ENCODE results near the gene POU6F1. TPM values are rescaled to one million over a fixed set of nuclear protein-coding genes. Genes with fewer than 3 reads are reported as not detected.

POU6F1 gene
- total RNA-seq, 6 donors from 2014 or later = 6.8 to 28.3 (median 12.9) TPM

DNA sequence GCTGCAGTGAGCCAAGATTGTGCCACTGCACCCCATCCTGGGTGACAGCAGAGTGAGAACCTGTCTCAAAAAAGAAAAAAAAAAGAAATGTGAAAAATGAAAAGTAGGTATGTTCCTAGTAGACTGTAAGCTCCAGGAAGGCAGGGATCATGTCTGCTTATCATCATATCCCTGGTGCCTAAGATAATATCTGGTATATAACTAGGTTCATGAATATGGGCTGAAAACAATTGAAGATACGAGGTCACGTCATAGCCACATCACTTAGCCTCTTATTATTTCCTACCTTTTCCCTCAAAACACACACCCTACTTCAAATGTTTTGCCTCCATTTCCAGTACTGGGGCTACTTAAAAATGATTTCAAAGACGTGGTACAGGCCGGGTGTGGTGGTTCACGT lies 3.0 kb downstream of the POU6F1 start:
- H3K9me3 ChIP-seq = no peaks in the 10 kb centered on the region
- no peak overlapping the region for H3K4me3 ChIP-seq
- no peak for ATAC-seq (ENCODE audit: low FRiP score in 2 of 2)
- peaks cover 0 to 5% (median 0%) of the 10 kb centered on the region in 4 donors for H3K36me3 ChIP-seq
- H3K27ac ChIP-seq = no peak overlapping the region
- WGBS, 2 donors = 95 to 96% methylated on average over 5 of the region's 5 CpGs
- peaks cover 15 to 21% (median 18%) of the 10 kb centered on the region in 4 donors for H3K4me1 ChIP-seq
- no peak for TF ChIP-seq POLR2A (IDR thresholded peaks at IDR 0.05)
- TF ChIP-seq EP300 (IDR thresholded peaks at IDR 0.05) = no peak
- TF ChIP-seq, protein P1, sequence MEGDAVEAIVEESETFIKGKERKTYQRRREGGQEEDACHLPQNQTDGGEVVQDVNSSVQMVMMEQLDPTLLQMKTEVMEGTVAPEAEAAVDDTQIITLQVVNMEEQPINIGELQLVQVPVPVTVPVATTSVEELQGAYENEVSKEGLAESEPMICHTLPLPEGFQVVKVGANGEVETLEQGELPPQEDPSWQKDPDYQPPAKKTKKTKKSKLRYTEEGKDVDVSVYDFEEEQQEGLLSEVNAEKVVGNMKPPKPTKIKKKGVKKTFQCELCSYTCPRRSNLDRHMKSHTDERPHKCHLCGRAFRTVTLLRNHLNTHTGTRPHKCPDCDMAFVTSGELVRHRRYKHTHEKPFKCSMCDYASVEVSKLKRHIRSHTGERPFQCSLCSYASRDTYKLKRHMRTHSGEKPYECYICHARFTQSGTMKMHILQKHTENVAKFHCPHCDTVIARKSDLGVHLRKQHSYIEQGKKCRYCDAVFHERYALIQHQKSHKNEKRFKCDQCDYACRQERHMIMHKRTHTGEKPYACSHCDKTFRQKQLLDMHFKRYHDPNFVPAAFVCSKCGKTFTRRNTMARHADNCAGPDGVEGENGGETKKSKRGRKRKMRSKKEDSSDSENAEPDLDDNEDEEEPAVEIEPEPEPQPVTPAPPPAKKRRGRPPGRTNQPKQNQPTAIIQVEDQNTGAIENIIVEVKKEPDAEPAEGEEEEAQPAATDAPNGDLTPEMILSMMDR (IDR thresholded peaks at IDR 0.05) = no peak
- TF ChIP-seq POLR2AphosphoS5 (IDR thresholded peaks at IDR 0.05) = no peak
- no peak for DNase-seq
- H3K27me3 ChIP-seq = no peaks in the 10 kb centered on the region

DNA sequence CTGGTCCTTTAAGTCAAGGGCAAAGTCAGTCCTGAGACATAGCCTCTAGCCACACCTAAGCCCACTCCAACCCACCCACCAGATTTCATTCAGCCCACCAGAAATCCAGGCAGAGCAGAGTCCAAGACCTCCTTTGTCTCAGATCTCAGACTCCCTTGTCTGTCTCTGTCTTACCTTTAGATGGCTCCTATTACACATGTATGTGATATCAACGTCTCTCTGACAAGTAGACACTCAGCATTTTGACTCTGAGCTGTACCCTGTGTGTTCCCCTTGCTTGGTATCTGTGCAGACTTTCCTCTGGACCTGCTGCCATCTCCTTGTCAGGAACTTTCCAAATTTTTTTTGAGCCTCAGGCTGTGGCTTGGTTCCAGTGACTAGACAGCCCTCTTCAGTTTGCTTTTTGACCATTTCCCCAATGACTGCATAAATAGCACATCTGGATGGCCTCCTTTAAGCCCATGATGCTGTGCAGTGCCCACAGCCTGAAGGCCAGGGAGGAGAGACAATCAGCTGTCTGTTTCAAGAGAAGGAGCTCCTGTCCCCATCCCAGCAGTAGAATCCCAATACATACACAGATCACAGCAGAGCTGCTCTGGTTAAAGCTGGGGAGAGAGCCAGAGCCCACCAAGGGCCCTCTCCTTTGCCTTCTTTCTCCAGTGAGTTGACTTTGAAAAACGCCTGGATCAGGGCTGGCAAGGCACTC lies 7.0 kb downstream of the POU6F1 start:
- peaks cover 0 to 11% (median 0%) of the 10 kb centered on the region in 4 donors for H3K36me3 ChIP-seq
- no peaks in the 10 kb centered on the region for H3K4me1 ChIP-seq
- H3K9me3 ChIP-seq = no peaks in the 10 kb centered on the region
- TF ChIP-seq POLR2AphosphoS5 (IDR thresholded peaks at IDR 0.05) (no peak), EP300 (IDR thresholded peaks at IDR 0.05) (no peak), POLR2A (IDR thresholded peaks at IDR 0.05) (no peak)
- TF ChIP-seq, protein P1 (IDR thresholded peaks at IDR 0.05) = no peak
- H3K27ac ChIP-seq = no peak overlapping the region
- DNase-seq (no peak), ATAC-seq (ENCODE audit: low FRiP score in 2 of 2) (no peak)
- no peak overlapping the region for H3K4me3 ChIP-seq
- H3K27me3 ChIP-seq = no peaks in the 10 kb centered on the region
- 72 to 78% methylated on average over 2 of the region's 2 CpGs for WGBS, 2 donors

DNA sequence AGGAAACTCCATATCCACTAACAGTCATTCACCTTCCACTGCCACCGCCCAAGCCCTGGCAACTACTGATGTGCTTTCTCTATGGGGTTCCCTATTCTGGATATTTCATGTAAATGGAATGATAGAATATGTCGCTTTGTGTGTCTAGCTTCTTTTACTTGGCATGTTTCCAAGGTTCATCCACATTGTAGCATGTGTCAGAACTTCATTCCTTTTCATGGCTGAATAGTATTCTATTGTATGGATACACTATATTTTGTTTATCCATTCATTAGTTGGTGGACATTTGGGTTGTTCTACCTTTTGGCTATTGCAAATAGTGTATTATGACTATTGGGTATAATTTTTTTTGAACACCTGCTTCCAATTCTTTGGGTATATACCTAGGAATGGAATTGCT lies 8.6 kb downstream of the POU6F1 start:
- no peak overlapping the region for H3K27ac ChIP-seq
- H3K36me3 ChIP-seq = peaks cover 0 to 11% (median 0%) of the 10 kb centered on the region in 4 donors
- TF ChIP-seq, protein P1 (IDR thresholded peaks at IDR 0.05) = no peak
- TF ChIP-seq POLR2A (IDR thresholded peaks at IDR 0.05) = no peak
- TF ChIP-seq POLR2AphosphoS5 (IDR thresholded peaks at IDR 0.05) = no peak
- TF ChIP-seq EP300 (IDR thresholded peaks at IDR 0.05) = no peak
- DNase-seq (no peak), ATAC-seq (ENCODE audit: low FRiP score in 2 of 2) (no peak)
- H3K4me3 ChIP-seq = no peak overlapping the region
- H3K27me3 ChIP-seq = no peaks in the 10 kb centered on the region
- 97 to 98% methylated on average over 2 of the region's 2 CpGs for WGBS, 2 donors
- H3K9me3 ChIP-seq = no peaks in the 10 kb centered on the region
- no peaks in the 10 kb centered on the region for H3K4me1 ChIP-seq

DNA sequence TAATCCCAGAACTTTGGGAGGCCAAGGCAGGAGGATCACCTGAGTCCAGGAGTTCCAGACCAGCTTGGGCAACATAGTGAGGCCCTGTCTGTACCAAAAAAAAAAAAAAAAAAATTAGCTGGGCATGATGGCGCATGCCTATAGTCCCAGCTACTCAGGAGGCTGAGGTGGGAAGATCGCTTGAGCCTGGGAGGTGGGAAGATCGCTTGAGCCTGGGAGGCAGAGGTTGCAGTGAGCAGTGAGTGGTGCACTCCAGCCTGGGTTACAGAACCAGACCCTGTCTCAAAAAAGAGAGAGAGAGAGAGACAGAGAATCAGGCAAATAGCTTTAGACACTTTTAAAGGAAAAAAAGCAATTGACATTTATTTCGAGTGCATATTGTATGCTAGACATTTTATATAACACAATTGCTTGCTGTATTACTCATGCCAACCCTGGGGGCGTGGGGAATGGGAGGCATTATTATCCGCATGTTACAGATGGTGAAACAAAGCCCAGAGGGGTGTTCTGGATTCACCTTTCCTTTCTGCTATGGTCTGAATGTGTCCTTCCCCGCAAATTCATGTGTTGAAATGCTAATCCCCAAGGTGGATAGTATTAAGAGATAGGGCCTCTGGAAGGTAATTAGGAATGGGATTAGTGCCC lies 9.7 kb downstream of the POU6F1 start:
- no peak for DNase-seq
- TF ChIP-seq, protein P1 (IDR thresholded peaks at IDR 0.05) = no peak
- TF ChIP-seq POLR2A (IDR thresholded peaks at IDR 0.05) (no peak), POLR2AphosphoS5 (IDR thresholded peaks at IDR 0.05) (no peak), EP300 (IDR thresholded peaks at IDR 0.05) (no peak)
- Histone ChIP-seq H3K27ac (no peak overlapping the region), H3K27me3 (no peaks in the 10 kb centered on the region), H3K4me1 (no peaks in the 10 kb centered on the region), H3K9me3 (no peaks in the 10 kb centered on the region), H3K36me3 (peaks cover 0 to 20% (median under 1%) of the 10 kb centered on the region in 4 donors), H3K4me3 (no peak overlapping the region)
- ATAC-seq (ENCODE audit: low FRiP score in 2 of 2) = no peak
- 90 to 92% methylated on average over 7 of the region's 7 CpGs for WGBS, 2 donors

All from upper lobe of left lung (tissue), 6 donors.